ENCODE measurements around the gene DUS3L. TPM values are rescaled to one million over a fixed set of nuclear protein-coding genes. Genes with fewer than 3 reads are reported as not detected.
A peak's percentile ranks its signal among the peaks of the same experiment; 100 is the strongest.

The DUS3L gene
- total RNA-seq, 1 donor from 2014 or later = 61.1 TPM

DNA sequence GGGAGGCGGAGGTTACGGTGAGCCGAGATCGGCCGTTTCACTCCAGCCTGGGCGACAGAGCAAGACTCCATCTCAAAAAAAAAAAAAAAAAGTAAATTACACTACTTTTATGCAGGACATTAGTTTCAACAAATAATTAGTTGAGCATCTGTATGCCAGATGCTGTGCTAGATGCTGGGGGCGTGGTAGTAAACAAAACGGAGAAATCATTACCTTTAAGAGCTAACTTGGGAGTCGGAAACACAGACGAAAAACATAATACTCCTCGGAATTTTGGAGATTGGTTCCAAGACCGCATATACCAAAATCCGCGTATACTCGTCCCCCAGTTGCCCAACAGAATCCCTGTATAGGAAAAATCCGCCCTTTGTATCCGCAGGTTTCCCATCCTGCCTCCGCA lies 1.3 kb upstream of the DUS3L start:
- Mint-ChIP-seq H3K4me3 (no peak overlapping the region), H3K27ac (no peak overlapping the region), H3K36me3 (peaks cover 16% of the 10 kb centered on the region), H3K27me3 (ENCODE audit: low read depth) (peaks cover 1% of the 10 kb centered on the region), H3K9me3 (peaks cover 4% of the 10 kb centered on the region), H3K4me1 (peaks cover 11% of the 10 kb centered on the region)
- DNase-seq (ENCODE audit: low spot score in 2 of 2, unreplicated experiment in 2 of 2) = no peak
- TF ChIP-seq, protein P1, sequence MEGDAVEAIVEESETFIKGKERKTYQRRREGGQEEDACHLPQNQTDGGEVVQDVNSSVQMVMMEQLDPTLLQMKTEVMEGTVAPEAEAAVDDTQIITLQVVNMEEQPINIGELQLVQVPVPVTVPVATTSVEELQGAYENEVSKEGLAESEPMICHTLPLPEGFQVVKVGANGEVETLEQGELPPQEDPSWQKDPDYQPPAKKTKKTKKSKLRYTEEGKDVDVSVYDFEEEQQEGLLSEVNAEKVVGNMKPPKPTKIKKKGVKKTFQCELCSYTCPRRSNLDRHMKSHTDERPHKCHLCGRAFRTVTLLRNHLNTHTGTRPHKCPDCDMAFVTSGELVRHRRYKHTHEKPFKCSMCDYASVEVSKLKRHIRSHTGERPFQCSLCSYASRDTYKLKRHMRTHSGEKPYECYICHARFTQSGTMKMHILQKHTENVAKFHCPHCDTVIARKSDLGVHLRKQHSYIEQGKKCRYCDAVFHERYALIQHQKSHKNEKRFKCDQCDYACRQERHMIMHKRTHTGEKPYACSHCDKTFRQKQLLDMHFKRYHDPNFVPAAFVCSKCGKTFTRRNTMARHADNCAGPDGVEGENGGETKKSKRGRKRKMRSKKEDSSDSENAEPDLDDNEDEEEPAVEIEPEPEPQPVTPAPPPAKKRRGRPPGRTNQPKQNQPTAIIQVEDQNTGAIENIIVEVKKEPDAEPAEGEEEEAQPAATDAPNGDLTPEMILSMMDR (IDR thresholded peaks at IDR 0.05; ENCODE audit: unreplicated experiment) = no peak

DNA sequence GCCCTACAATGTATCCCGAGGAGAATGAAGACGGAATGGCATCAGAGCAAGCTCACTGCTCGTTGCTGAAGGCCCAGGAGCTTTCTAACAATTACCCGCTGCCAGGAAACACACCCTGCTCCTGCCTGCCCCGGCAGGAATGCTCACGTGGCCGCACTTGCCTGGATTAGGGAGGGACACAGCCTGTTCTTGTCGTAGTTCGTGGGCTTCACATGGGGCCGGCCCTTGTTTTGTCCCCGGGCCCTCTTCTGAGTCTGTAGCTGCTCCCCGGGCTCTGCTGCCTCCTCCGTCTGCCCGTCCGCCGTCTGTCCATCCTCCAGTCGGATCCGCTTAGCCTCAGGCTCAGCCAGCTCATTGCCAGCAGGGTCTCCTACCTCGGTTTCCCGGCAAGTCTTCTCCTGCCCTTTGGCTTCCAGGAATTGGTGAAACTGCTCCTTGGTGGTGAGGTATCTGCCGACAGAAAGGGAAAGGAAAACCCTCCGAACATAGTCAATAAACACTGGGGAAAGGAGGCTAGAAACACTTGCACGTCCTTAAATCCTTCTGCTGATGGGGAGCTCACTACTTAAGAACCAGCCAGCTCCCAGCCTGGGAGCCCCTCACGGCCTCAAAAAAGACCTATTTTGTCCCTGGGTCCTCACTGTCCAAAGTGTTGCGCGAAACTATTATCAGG lies 941 bp downstream of the DUS3L start:
- peak overlapping the region; percentile 95 for H3K4me3 Mint-ChIP-seq
- peaks cover 11% of the 10 kb centered on the region for H3K4me1 Mint-ChIP-seq
- H3K27me3 Mint-ChIP-seq (ENCODE audit: low read depth) = no peaks in the 10 kb centered on the region
- TF ChIP-seq, protein P1 (IDR thresholded peaks at IDR 0.05; ENCODE audit: unreplicated experiment) = no peak
- DNase-seq (ENCODE audit: low spot score in 2 of 2, unreplicated experiment in 2 of 2) = no peak
- peak overlapping the region; percentile 99 for H3K27ac Mint-ChIP-seq
- H3K9me3 Mint-ChIP-seq = peaks cover 4% of the 10 kb centered on the region
- peaks cover 31% of the 10 kb centered on the region for H3K36me3 Mint-ChIP-seq

DNA sequence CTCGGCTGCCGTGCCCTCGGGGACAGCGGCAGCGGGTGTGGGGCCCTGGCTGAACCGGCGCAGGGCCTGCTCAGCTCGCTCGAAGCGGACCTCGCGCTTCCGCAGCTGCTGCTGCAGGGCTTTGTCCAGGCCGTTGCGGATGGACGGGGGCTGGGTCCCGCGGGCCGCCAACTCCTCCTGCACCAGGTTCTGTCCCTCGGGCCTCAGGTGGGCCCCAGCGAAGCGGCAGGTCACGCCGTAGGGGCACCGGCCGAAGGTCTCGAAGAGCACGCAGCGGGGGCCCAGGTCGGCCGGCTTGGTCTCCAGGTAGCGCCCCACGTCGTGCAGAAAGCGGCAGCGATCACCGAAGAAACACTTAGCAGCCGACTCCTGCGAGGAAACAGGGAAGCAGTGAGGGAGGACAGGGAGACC lies 1.6 kb downstream of the DUS3L start:
- DNase-seq (ENCODE audit: low spot score in 2 of 2, unreplicated experiment in 2 of 2) = no peak
- TF ChIP-seq, protein P1 (IDR thresholded peaks at IDR 0.05; ENCODE audit: unreplicated experiment) = no peak
- Mint-ChIP-seq H3K4me3 (peak overlapping the region; percentile 34), H3K9me3 (peaks cover 4% of the 10 kb centered on the region), H3K36me3 (peaks cover 31% of the 10 kb centered on the region), H3K4me1 (peaks cover 11% of the 10 kb centered on the region), H3K27ac (no peak overlapping the region), H3K27me3 (ENCODE audit: low read depth) (no peaks in the 10 kb centered on the region)

DNA sequence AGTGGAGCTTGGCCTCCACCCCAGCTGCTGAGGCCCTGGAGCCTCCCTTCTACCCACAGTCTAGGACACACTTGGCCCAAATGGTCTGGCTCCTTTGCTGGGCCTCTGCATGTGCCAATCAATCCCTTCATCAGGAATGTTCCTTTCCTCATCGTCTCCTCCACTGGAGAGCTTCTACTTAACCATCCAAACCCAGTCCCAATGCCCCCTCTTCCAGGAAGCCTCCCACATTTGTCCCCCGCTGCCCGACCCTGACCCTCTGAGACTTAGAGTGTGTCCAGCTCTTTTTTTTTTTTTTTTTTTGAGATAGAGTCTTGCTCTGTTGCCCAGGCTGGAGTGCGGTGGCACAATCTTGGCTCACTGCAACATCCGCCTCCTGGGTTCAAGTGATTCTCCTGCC lies 2.5 kb downstream of the DUS3L start:
- TF ChIP-seq, protein P1 (IDR thresholded peaks at IDR 0.05; ENCODE audit: unreplicated experiment) = no peak
- DNase-seq (ENCODE audit: low spot score in 2 of 2, unreplicated experiment in 2 of 2) = no peak
- Mint-ChIP-seq H3K27me3 (ENCODE audit: low read depth) (no peaks in the 10 kb centered on the region), H3K4me3 (no peak overlapping the region), H3K27ac (no peak overlapping the region), H3K36me3 (peaks cover 33% of the 10 kb centered on the region), H3K9me3 (peaks cover 4% of the 10 kb centered on the region), H3K4me1 (peaks cover 11% of the 10 kb centered on the region)

DNA sequence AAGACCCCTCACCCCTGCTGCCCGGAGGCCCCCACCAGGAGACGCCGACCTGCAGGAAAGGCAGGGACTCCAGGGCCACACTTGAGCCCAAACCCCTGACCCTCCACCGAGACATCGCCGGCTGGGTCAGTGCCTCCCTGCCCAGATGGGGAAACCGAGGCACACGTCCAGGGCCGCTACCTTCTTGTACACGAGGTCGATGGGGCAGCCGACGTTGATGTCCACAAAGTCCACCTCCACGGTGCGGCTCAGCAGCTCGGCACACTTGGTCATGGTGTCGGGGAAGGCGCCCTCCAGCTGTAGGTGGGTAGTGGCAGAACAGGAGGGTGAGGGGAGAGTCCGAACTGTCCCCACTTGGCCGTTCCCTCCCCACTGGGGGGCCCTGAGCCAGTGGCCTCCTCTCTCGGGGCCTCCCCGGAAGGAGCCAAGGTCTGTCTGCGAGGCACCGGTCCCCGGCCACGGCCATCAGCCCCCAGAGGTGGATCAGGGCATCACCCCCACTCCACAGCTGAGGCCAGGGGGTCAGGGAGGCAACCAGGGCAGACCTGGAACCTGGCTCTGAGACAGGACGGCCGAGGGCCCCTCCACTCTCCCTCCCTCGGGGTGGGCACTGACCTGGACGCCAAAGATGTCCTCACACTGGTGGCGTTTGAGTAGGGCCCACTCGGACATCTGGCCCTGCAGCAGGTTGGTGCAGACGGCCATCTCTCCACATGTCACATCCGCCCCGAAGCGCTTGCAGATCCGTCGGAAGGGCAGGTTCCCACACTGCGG lies 3.4 kb downstream of the DUS3L start:
- Mint-ChIP-seq H3K36me3 (peaks cover 33% of the 10 kb centered on the region), H3K27me3 (ENCODE audit: low read depth) (no peaks in the 10 kb centered on the region), H3K27ac (no peak overlapping the region), H3K9me3 (peaks cover 4% of the 10 kb centered on the region), H3K4me3 (no peak overlapping the region), H3K4me1 (peaks cover 11% of the 10 kb centered on the region)
- no peak for DNase-seq (ENCODE audit: low spot score in 2 of 2, unreplicated experiment in 2 of 2)
- TF ChIP-seq, protein P1 (IDR thresholded peaks at IDR 0.05; ENCODE audit: unreplicated experiment) = no peak
